Activated CD8-positive, alpha-beta T cell treated with anti-CD3 and anti-CD28 coated beads for 36 hours (primary cell): ENCODE data around the gene PNLIPRP3. TPM values are rescaled to one million over a fixed set of nuclear protein-coding genes. Genes with fewer than 3 reads are reported as not detected.
"Not testable (repeated sequence)": the region's sequence is repeated elsewhere in the genome, so short reads cannot be mapped to it uniquely, and the experiment has no call there.

Experiments
- ATAC-seq: fragments of 200-7000 bp; cut with Tn5 transposase; one replicate; pipeline ENCODE4 v1.10.0; 2021; ENCODE audit warnings: mild to moderate bottlenecking, moderate library complexity
- CTCF ChIA-PET: fragments of 350-600 bp; sonication (Branson Sonifier 250); formaldehyde crosslinking; loops from one replicate; lab custom pipeline; 2021; ENCODE audit warnings: antibody characterized with exemption; lab: Charles Lee
- POLR2A ChIA-PET: fragments of 350-600 bp; sonication (Branson Sonifier 250); formaldehyde crosslinking; loops from one replicate; lab custom pipeline; 2021; ENCODE audit warnings: antibody characterized with exemption; lab: Charles Lee
- DNase-seq: peaks from one replicate; pipeline ENCODE4 v3.0.0-alpha.2; 2020
- H3K27ac Mint-ChIP-seq: one replicate; pipeline ENCODE4 v1.8.0; 2021; ENCODE audit warnings: mild to moderate bottlenecking, mixed read lengths
- H3K27me3 Mint-ChIP-seq: one replicate; pipeline ENCODE4 v1.8.0; 2021; ENCODE audit warnings: mixed read lengths
- H3K36me3 Mint-ChIP-seq: one replicate; pipeline ENCODE4 v1.8.0; 2021; ENCODE audit warnings: low read depth, mixed read lengths
- H3K4me1 Mint-ChIP-seq: one replicate; pipeline ENCODE4 v1.8.0; 2021; ENCODE audit warnings: low read depth, mixed read lengths
- H3K4me3 Mint-ChIP-seq: one replicate; pipeline ENCODE4 v1.8.0; 2021; ENCODE audit warnings: mild to moderate bottlenecking, moderate library complexity, mixed read lengths
- H3K9me3 Mint-ChIP-seq: one replicate; pipeline ENCODE4 v1.8.0; 2021; ENCODE audit warnings: mixed read lengths
- CTCF ChIP-seq: fragments of 200-600 bp; IDR thresholded peaks from one replicate; pipeline ENCODE4 v1.8.0; 2022; ENCODE audit warnings: antibody characterized with exemption, mild to moderate bottlenecking
- intact Hi-C: fragments of 100-400 bp; cut with micrococcal nuclease; formaldehyde crosslinking; loops from one replicate; pipeline ENCODE4 v1.10.0; 2022
- total RNA-seq, 2 experiments: library from RNA; stranded (reverse); gene quantifications; one replicate each; pipeline ENCODE4 v1.2.3, GENCODE V29; 2021

The PNLIPRP3 gene
- not detected for total RNA-seq

DNA sequence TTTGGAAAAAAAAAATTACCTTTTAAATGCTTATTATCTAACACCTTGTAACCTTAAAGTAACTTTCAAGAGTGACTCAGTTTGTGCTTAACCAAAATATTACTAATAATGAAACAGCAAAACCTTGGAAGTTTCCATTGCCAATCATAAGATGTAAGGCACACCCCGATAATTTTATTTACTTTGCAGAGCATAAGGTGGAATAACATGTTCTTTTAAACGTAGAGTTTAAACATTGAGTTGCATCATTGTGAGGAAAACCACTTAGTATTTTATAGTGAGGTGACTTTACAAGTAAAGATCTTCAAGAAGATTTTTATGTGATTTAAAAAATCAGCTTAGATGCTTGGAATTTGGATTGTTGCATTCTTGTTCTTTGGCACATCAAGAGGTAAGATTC is at the start of gene PNLIPRP3:
PNLIPRP3 (plus strand) TSS at position 177 of the 400 bp plus-strand sequence; CDS start at position 343, 166 bp downstream.
- POLR2A ChIA-PET = no interaction called here
- no peak for TF ChIP-seq CTCF
- ATAC-seq (no peak), DNase-seq (no peak)
- no peaks in the 10 kb centered on the region for H3K9me3 Mint-ChIP-seq
- H3K36me3 Mint-ChIP-seq = no peaks in the 10 kb centered on the region
- H3K4me1 Mint-ChIP-seq = no peaks in the 10 kb centered on the region
- H3K4me3 Mint-ChIP-seq = no peak within 1 kb of the TSS
- no peak within 1 kb of the TSS for H3K27ac Mint-ChIP-seq
- CTCF ChIA-PET = no interaction called here
- intact Hi-C loops = no loop called here
- H3K27me3 Mint-ChIP-seq = peaks cover 3% of the 10 kb centered on the region

- Mint-ChIP-seq H3K27ac (no peak overlapping the region), H3K27me3 (peaks cover 1% of the 10 kb centered on the region), H3K4me3 (no peak overlapping the region), H3K4me1 (no peaks in the 10 kb centered on the region), H3K9me3 (no peaks in the 10 kb centered on the region), H3K36me3 (no peaks in the 10 kb centered on the region)
- intact Hi-C loops = no loop called here
- DNase-seq (no peak), ATAC-seq (no peak)
- ChIA-PET CTCF (no interaction called here), POLR2A (no interaction called here)
- TF ChIP-seq CTCF = no peak
These were observed 45.4 kb upstream of the PNLIPRP3 start for GRCh38 chr10:116382290-116382689.

DNA sequence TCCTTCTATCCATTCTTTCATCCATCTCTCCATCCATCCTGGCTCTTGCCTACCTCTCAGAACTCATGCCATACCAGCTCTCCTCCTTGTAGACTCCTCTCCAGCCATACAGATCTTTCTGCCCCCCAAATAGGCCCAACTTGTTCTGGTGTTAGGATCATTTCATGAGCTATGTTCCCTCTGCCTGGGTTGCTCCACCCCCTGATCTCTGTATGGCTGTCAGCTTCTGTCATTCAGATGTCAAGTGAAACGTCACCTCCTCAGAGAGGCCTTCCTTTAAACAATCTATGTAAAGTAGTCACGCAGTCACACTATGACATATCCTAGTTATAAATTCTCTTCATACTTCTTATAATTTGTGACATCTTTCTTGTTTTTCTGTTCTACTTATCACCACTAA is 42.3 kb upstream of the PNLIPRP3 start:
- intact Hi-C loops = loop anchor here (5.0 kb wide), 1 partner anchor 1028 kb away; no protein-coding TSS in a partner anchor
- no peak overlapping the region for H3K27ac Mint-ChIP-seq
- TF ChIP-seq CTCF = no peak
- no peaks in the 10 kb centered on the region for H3K9me3 Mint-ChIP-seq
- H3K4me3 Mint-ChIP-seq = no peak overlapping the region
- H3K36me3 Mint-ChIP-seq = no peaks in the 10 kb centered on the region
- POLR2A ChIA-PET = no interaction called here
- H3K4me1 Mint-ChIP-seq = no peaks in the 10 kb centered on the region
- CTCF ChIA-PET = interaction anchor here (0.7 to 1.6 kb wide), 2 partner anchors 8 to 21 kb away, joined by 3 read pairs; no protein-coding TSS in a partner anchor
- no peak for DNase-seq
- ATAC-seq = no peak
- peaks cover 1% of the 10 kb centered on the region for H3K27me3 Mint-ChIP-seq

GRCh38 chr10:116385994-116386809 is 41.4 kb upstream of the PNLIPRP3 start:
- CTCF ChIA-PET = interaction anchor here (0.6 to 0.7 kb wide), 3 partner anchors 22 to 1245 kb away, joined by 3 to 4 read pairs (median 3); no protein-coding TSS in a partner anchor
- POLR2A ChIA-PET = no interaction called here

DNA sequence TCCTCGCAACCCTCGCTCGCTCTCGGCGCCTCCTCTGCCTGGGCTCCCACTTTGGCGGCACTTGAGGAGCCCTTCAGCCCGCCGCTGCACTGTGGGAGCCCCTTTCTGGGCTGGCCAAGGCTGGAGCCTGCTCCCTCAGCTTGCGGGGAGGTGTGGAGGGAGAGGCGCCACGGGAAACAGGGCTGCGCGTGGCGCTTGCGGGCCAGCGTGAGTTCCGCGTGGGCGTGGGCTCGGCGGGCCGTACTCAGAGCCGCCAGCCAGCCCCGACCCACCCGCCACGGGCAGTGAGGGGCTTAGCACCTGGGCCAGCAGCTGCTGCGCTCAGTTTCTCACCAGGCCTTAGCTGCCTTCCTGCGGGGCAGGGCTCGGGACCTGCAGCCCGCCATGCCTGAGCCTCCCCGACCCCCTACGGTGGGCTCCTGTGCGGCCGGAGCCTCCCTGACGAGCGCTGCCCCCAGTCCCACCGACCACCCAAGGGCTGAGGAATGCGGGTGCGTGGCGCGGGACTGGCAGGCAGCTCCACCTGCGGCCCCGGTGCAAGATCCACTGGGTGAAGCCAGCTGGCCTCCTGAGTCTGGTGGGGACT is 34.3 kb upstream of the PNLIPRP3 start:
- H3K4me3 Mint-ChIP-seq, ATAC-seq, H3K36me3 Mint-ChIP-seq, intact Hi-C loops, H3K27ac Mint-ChIP-seq, POLR2A ChIA-PET, H3K4me1 Mint-ChIP-seq, H3K9me3 Mint-ChIP-seq, H3K27me3 Mint-ChIP-seq, DNase-seq: not testable (repeated sequence)
- CTCF ChIA-PET = interaction anchor here (1.5 kb wide), 1 partner anchor 9 kb away, joined by 3 read pairs; no protein-coding TSS in a partner anchor

More at GRCh38 chr10:116385994-116386809, 41.4 kb upstream of the PNLIPRP3 start:
- H3K4me3 Mint-ChIP-seq = no peak overlapping the region
- DNase-seq (no peak), ATAC-seq (peak; percentile 55)
- TF ChIP-seq CTCF = peak; percentile 53
- H3K27me3 Mint-ChIP-seq = peaks cover 1% of the 10 kb centered on the region
- no peaks in the 10 kb centered on the region for H3K4me1 Mint-ChIP-seq
- no peaks in the 10 kb centered on the region for H3K36me3 Mint-ChIP-seq
- no peak overlapping the region for H3K27ac Mint-ChIP-seq
- intact Hi-C loops = loop anchor here (5.0 kb wide), 1 partner anchor 1029 kb away; no protein-coding TSS in a partner anchor
- H3K9me3 Mint-ChIP-seq = no peaks in the 10 kb centered on the region
